Fibroblast of the aortic adventitia (primary cell): ENCODE results near the gene COL17A1. TPM values are rescaled to one million over a fixed set of nuclear protein-coding genes. Genes with fewer than 3 reads are reported as not detected.

Experiments used
- DNase-seq: peaks from one replicate; pipeline ENCODE4 v3.0.0-alpha.2; 2010; ENCODE audit warnings: low read depth
- H3K4me3 ChIP-seq: 2 replicates; pipeline ENCODE4 v1.5.1; 2011; ENCODE audit warnings: low read depth, mild to moderate bottlenecking, control low read depth, low read length, moderate library complexity
- CTCF ChIP-seq: IDR thresholded peaks from 2 replicates; pipeline ENCODE4 v1.5.1; 2011; ENCODE audit warnings: mild to moderate bottlenecking, low read length, control low read depth, inconsistent platforms; ENCODE audit not compliant: insufficient read depth
- total RNA-seq: library from RNA; depleted of rRNA; stranded (reverse); fragments of >200 nt; gene quantifications from 2 replicates; pipeline ENCODE4 v1.2.3, GENCODE V29; 2012; ENCODE audit warnings: low replicate concordance

COL17A1 gene
- total RNA-seq, 1 donor = 2.0 TPM

GRCh38 chr10:104036518-104037260 is 49.0 kb downstream of the COL17A1 start:
- no peak for DNase-seq
- H3K4me3 ChIP-seq = no peak overlapping the region
- TF ChIP-seq CTCF = no peak

GRCh38 chr10:104036069-104036384 is 49.7 kb downstream of the COL17A1 start:
- no peak overlapping the region for H3K4me3 ChIP-seq
- DNase-seq = no peak
- no peak for TF ChIP-seq CTCF

- TF ChIP-seq CTCF = no peak
- DNase-seq = no peak
- no peak overlapping the region for H3K4me3 ChIP-seq
These were observed 50.2 kb downstream of the COL17A1 start for GRCh38 chr10:104035194-104036068.

GRCh38 chr10:104034401-104035193 is 51.1 kb downstream of the COL17A1 start:
- DNase-seq = no peak

GRCh38 chr10:104033966-104034365 is 51.7 kb downstream of the COL17A1 start:
- no peak for DNase-seq
- no peak for TF ChIP-seq CTCF
- H3K4me3 ChIP-seq = no peak overlapping the region

More at GRCh38 chr10:104034401-104035193, 51.1 kb downstream of the COL17A1 start:
- H3K4me3 ChIP-seq = no peak overlapping the region
- TF ChIP-seq CTCF = no peak

GRCh38 chr10:104033401-104033930 is 52.2 kb downstream of the COL17A1 start:
- DNase-seq = no peak
- no peak overlapping the region for H3K4me3 ChIP-seq
- TF ChIP-seq CTCF = no peak
